K562 (cell line): ENCODE measurements around the gene SDC1. TPM values are rescaled to one million over a fixed set of nuclear protein-coding genes. Genes with fewer than 3 reads are reported as not detected.

Experiments used
- CAMTA2 ChIP-seq: fragments of 250-450 bp; sonication (Bioruptor Pico); conservative IDR thresholded peaks from 2 replicates; pipeline ENCODE4 v1.5.1; 2022
- DPF2 ChIP-seq: fragments of 450-650 bp; IDR thresholded peaks from 2 replicates; pipeline ENCODE4 v1.6.1; 2016
- ESRRA ChIP-seq: fragments of 450-650 bp; IDR thresholded peaks from 2 replicates; pipeline ENCODE4 v1.6.1; 2014; ENCODE audit warnings: low read depth, mild to moderate bottlenecking, moderate library complexity, borderline replicate concordance
- GABPB1 ChIP-seq: sonication (generic); formaldehyde crosslinking; IDR thresholded peaks from 2 replicates; pipeline ENCODE4 v1.8.0; 2022; ENCODE audit warnings: mild to moderate bottlenecking, missing genetic modification reagents
- MCM7 ChIP-seq, 2 experiments: fragments of 450-650 bp; IDR thresholded peaks; 2 replicates each; pipeline ENCODE4 v1.6.1; 2016 to 2018
- MECOM ChIP-seq: fragments of 250-450 bp; sonication (Bioruptor Pico); IDR thresholded peaks from 2 replicates; pipeline ENCODE4 v1.8.0; 2022; ENCODE audit warnings: inconsistent platforms
- MLLT1 ChIP-seq, 2 experiments: fragments of 450-650 bp; IDR thresholded peaks; 2 replicates each; pipeline ENCODE4 v1.6.1; 2016
- NFE2 ChIP-seq: IDR thresholded peaks from 2 replicates; pipeline ENCODE4 v1.6.1; 2014; ENCODE audit warnings: antibody characterized with exemption, low read depth
- PATZ1 ChIP-seq: fragments of 250-450 bp; sonication (Bioruptor Pico); IDR thresholded peaks from 2 replicates; pipeline ENCODE4 v1.5.0; 2020; ENCODE audit warnings: mild to moderate bottlenecking, borderline replicate concordance
- POLR2G ChIP-seq: fragments of 200-400 bp; formaldehyde crosslinking; IDR thresholded peaks from 2 replicates; pipeline ENCODE4 v1.6.1; 2017; ENCODE audit warnings: low read depth, mild to moderate bottlenecking, antibody characterized with exemption, low read length, moderate library complexity
- SRSF7 ChIP-seq: fragments of 200-400 bp; formaldehyde crosslinking; optimal IDR thresholded peaks from 2 replicates; pipeline ENCODE3; 2017; ENCODE audit warnings: mild to moderate bottlenecking, low read depth, low read length
- SRSF9 ChIP-seq: fragments of 200-400 bp; formaldehyde crosslinking; IDR thresholded peaks from 2 replicates; pipeline ENCODE4 v1.6.1; 2017; ENCODE audit warnings: low read depth, low read length, borderline replicate concordance
- TFAP4 ChIP-seq: sonication (generic); formaldehyde crosslinking; IDR thresholded peaks from 2 replicates; pipeline ENCODE4 v1.8.0; 2022; ENCODE audit warnings: missing genetic modification reagents, mild to moderate bottlenecking, moderate library complexity, borderline replicate concordance
- XRCC4 ChIP-seq: IDR thresholded peaks from one replicate; pipeline ENCODE4 v1.6.1; 2011; ENCODE audit not compliant: insufficient read depth, insufficient read length; ENCODE audit errors: extremely low read depth
- ZBTB17 ChIP-seq: fragments of 450-650 bp; formaldehyde crosslinking; IDR thresholded peaks from 2 replicates; pipeline ENCODE4 v1.4.0; 2020; ENCODE audit warnings: mild to moderate bottlenecking
- ZBTB7A ChIP-seq: IDR thresholded peaks from 2 replicates; pipeline ENCODE4 v1.6.1; 2011; ENCODE audit warnings: low read depth, mild to moderate bottlenecking, low read length, moderate library complexity, borderline replicate concordance; ENCODE audit not compliant: control insufficient read depth
- ZFP1 ChIP-seq: fragments of 450-650 bp; formaldehyde crosslinking; IDR thresholded peaks from 2 replicates; pipeline ENCODE4 v1.4.0; 2020; ENCODE audit warnings: mild to moderate bottlenecking, mixed read lengths
- ZNF175 ChIP-seq: fragments of 200-800 bp; sonication (Bioruptor generic); IDR thresholded peaks from 2 replicates; pipeline ENCODE4 v1.6.1; 2016; ENCODE audit warnings: low read depth, mild to moderate bottlenecking, missing genetic modification characterization, missing compliant biosample characterization
- ZNF354B ChIP-seq: fragments of 250-450 bp; sonication (Bioruptor Pico); IDR thresholded peaks from 2 replicates; pipeline ENCODE4 v1.4.0; 2020
- ZNF780A ChIP-seq: fragments of 250-450 bp; sonication (Bioruptor Pico); IDR thresholded peaks from 2 replicates; pipeline ENCODE4 v1.5.0; 2021; ENCODE audit warnings: mild to moderate bottlenecking
- polyA plus RNA-seq, 8 experiments: library from polyadenylated mRNA; depleted of rRNA in 4 of 8; stranded (reverse) in 5 of 8; unstranded in 3 of 8; fragments of >200 nt; fragmentation: Nextera tagmentation in 2 of 8; fragmentation: Illumina TruSeq in 1 of 8; extraction: Ambion mirVana in 2 of 8; extraction: Trizol in 1 of 8; gene quantifications; 2 replicates each; pipeline versions ENCODE4 v1.2.1 to v1.2.3, GENCODE V29; 2011 to 2014; ENCODE audit warnings: inconsistent platforms in 1 of 8, missing spikeins in 1 of 8
- total RNA-seq, 7 experiments: library from RNA; depleted of rRNA in 6 of 7; stranded (reverse); fragments of >200 nt in 6 of 7; fragmentation: Illumina TruSeq in 2 of 7; extraction: Trizol in 2 of 7; gene quantifications; 2 replicates each; pipeline versions ENCODE4 v1.2.1 to v1.2.3, GENCODE V29; 2011 to 2021; ENCODE audit warnings: low replicate concordance in 1 of 7
- TF ChIP-seq, protein P1 (sequence below), 2 experiments: fragments of 450-650 bp in 1 of 2; IDR thresholded peaks; 2 replicates each; pipeline ENCODE4 v1.6.1; 2011 to 2017; ENCODE audit warnings: low read depth in 2 of 2, antibody characterized with exemption in 1 of 2, borderline replicate concordance in 1 of 2, low read length in 1 of 2, mild to moderate bottlenecking in 1 of 2, mixed read lengths in 1 of 2; ENCODE audit not compliant: control insufficient read depth in 1 of 2

SDC1 gene
- total and polyA plus RNA-seq, 9 of the 15 experiments (the other 6 are each of a cell fraction or from before 2014, with no cell fraction given), result 0.06 to 2.7 (median 0.49) TPM

GRCh38 chr2:20186078-20186854 is 38.7 kb downstream of the SDC1 start (continued):
- TF ChIP-seq POLR2G (no peak), NFE2 (peak; percentile 66), GABPB1 (0 out of 2 replicates have a peak, but pooled peaks have one; percentile 21), MLLT1 (IDR thresholded peaks at IDR 0.05) (no peak), SRSF9 (no peak), CAMTA2 (CRISPR knock-in tag) (no peak), ZBTB7A (no peak), ESRRA (0 out of 2 replicates have a peak, but pooled peaks have one; percentile 12), ZNF354B (CRISPR knock-in tag) (no peak), ZNF175 (CRISPR knock-in tag) (no peak), ZNF780A (CRISPR knock-in tag) (no peak), MECOM (no peak), ZBTB17 (CRISPR knock-in tag) (no peak), PATZ1 (CRISPR knock-in tag) (no peak), SRSF7 (no peak), TFAP4 (CRISPR knock-in tag) (peak; percentile 36; the same call in 1 of the 2 replicates), MCM7 (IDR thresholded peaks at IDR 0.05) (no peak), ZFP1 (CRISPR knock-in tag) (no peak), DPF2 (no peak; the same call in 1 of the 2 replicates), XRCC4 (no peak)
- TF ChIP-seq, protein P1, sequence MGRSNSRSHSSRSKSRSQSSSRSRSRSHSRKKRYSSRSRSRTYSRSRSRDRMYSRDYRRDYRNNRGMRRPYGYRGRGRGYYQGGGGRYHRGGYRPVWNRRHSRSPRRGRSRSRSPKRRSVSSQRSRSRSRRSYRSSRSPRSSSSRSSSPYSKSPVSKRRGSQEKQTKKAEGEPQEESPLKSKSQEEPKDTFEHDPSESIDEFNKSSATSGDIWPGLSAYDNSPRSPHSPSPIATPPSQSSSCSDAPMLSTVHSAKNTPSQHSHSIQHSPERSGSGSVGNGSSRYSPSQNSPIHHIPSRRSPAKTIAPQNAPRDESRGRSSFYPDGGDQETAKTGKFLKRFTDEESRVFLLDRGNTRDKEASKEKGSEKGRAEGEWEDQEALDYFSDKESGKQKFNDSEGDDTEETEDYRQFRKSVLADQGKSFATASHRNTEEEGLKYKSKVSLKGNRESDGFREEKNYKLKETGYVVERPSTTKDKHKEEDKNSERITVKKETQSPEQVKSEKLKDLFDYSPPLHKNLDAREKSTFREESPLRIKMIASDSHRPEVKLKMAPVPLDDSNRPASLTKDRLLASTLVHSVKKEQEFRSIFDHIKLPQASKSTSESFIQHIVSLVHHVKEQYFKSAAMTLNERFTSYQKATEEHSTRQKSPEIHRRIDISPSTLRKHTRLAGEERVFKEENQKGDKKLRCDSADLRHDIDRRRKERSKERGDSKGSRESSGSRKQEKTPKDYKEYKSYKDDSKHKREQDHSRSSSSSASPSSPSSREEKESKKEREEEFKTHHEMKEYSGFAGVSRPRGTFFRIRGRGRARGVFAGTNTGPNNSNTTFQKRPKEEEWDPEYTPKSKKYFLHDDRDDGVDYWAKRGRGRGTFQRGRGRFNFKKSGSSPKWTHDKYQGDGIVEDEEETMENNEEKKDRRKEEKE (IDR thresholded peaks at IDR 0.05; ENCODE audit: borderline replicate concordance in 1 of 2, control insufficient read depth in 1 of 2, low read depth in 2 of 2, low read length in 1 of 2), result no peak
